Measurements from ENCODE around the gene VPREB3.

GRCh38 chr22:23796461-23796860, 42.2 kb upstream of the VPREB3 start:
- no peak for TF ChIP-seq CTCF (IDR thresholded peaks at IDR 0.05 in 2 of 3, conservative IDR thresholded peaks at IDR 0.05 in 1 of 3; ENCODE audit: borderline replicate concordance in 1 of 3, insufficient read depth in 1 of 3, low read depth in 2 of 3, low read length in 2 of 3)
- TF ChIP-seq POLR2AphosphoS5 (IDR thresholded peaks at IDR 0.05; ENCODE audit: low read depth, low read length): no peak
- no peak for TF ChIP-seq MAX (IDR thresholded peaks at IDR 0.05)
- TF ChIP-seq EZH2 (IDR thresholded peaks at IDR 0.05): no peak
- no peak for TF ChIP-seq ZBTB33 (IDR thresholded peaks at IDR 0.05; ENCODE audit: extremely low read depth, insufficient replicate concordance, low read length)
- no peak for TF ChIP-seq POLR2A (IDR thresholded peaks at IDR 0.05; ENCODE audit: borderline replicate concordance, extremely low read depth, insufficient read depth, insufficient read length)
- TF ChIP-seq ZFX (IDR thresholded peaks at IDR 0.05): no peak

All from HCT116 (cell line).